Choroid plexus epithelial cell (primary cell): ENCODE data around the gene CYCS.
"Not testable (repeated sequence)": the region's sequence is repeated elsewhere in the genome, so short reads cannot be mapped to it uniquely, and the experiment has no call there.

ENCODE experiments used
- DNase-seq: peaks from one replicate; pipeline ENCODE4 v3.0.0-alpha.2; 2010; ENCODE audit warnings: low read depth
- H3K4me3 ChIP-seq: 2 replicates; pipeline ENCODE4 v1.5.1; 2011; ENCODE audit warnings: low read depth, mild to moderate bottlenecking, control low read depth, low read length, moderate library complexity
- TF ChIP-seq, protein P1 (sequence below): conservative IDR thresholded peaks from 2 replicates; pipeline ENCODE4 v1.5.1; 2011; ENCODE audit warnings: low read depth, mild to moderate bottlenecking, control low read depth, inconsistent platforms, low read length, moderate library complexity

Gene CYCS

DNA sequence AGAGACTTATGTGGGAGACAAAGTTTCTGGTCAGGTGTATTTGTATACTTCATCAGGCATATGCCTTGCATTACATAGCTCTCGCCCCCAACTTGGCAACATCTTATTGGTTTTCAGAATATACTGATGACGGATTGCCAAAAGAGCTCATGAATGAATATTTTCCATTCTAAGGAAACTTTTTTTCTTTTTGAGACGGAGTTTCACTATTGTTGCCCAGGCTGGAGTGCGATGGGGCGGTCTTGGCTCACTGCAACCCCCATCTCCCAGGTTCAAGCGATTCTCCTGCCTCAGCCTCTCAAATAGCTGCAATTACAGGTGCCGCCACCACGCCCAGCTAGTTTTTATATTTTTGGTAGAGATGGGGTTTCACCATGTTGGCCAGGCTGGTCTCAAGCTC lies 6.0 kb downstream of the CYCS start:
- DNase-seq, result no peak
- TF ChIP-seq, protein P1, sequence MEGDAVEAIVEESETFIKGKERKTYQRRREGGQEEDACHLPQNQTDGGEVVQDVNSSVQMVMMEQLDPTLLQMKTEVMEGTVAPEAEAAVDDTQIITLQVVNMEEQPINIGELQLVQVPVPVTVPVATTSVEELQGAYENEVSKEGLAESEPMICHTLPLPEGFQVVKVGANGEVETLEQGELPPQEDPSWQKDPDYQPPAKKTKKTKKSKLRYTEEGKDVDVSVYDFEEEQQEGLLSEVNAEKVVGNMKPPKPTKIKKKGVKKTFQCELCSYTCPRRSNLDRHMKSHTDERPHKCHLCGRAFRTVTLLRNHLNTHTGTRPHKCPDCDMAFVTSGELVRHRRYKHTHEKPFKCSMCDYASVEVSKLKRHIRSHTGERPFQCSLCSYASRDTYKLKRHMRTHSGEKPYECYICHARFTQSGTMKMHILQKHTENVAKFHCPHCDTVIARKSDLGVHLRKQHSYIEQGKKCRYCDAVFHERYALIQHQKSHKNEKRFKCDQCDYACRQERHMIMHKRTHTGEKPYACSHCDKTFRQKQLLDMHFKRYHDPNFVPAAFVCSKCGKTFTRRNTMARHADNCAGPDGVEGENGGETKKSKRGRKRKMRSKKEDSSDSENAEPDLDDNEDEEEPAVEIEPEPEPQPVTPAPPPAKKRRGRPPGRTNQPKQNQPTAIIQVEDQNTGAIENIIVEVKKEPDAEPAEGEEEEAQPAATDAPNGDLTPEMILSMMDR, result no peak
- H3K4me3 ChIP-seq, result no peak overlapping the region

DNA sequence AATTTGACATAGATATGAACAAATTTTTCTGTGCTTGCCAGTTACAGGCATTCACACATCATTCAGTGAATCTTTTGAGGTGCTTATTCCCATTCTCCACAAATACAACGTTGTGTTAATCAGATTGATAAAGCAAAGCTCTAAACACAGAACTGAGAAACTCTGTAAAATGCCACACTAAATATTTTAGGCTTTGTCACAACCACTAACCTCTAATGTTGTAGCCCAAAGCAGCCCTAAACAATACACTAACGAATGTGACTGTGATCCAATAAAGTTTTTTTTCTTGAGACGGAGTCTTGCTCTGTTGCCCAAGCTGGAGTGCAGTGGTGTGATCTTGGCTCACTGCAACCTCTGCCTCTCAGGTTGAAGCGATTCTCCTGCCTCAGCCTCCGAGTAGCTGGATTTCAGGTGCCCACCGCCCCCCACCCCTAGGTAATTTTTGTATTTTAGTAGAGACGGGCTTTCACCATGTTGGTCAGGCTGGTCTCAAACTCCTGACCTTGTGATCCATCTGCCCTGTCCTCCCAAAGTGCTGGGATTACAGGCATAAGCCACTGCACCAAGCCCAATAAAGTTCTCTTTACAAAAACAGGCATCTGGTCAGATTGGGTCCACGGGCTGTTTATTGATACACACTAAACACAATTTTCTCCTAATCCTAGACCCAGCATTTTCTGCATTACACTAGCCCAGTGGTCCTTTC lies 6.9 kb downstream of the CYCS start:
- TF ChIP-seq, protein P1, result no peak
- H3K4me3 ChIP-seq, result no peak overlapping the region
- DNase-seq, result no peak

DNA sequence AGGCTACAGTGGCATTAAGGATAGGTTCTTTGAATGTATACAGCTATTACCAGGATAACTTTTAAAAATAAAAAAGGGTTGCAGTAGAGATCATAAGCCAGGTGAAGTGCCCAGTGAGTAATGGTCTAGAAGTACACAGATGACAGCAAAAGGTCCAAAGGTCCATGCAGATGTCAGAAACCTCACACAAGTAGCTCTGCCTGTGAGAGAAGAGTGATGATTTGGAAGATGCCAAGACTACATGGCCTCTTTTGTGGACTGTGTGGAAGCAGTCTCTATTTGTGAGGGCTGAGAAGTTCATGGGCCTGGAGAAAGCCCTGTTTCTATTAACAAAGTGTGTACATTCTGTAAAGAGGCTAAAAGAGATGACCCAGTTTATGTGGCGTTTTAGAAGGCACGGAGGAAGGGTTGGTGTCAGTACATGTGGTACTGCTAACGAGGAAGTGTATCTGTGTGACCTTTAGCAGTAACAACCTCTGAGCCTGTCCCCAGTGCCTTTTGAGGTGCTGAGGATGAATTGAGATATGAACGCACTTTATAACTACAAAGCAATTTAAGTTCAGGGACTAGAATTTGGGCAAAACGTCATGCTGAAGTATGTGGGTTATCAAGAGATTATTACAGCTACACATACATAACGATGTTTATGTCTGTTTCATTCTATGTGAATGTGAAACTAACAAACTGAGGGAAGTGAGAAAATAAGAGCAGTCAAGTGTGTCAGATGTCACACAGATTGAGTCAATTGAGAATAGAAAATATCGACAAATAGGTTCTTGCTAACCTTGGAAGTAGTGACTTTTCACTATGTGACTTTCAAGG lies 7.6 kb downstream of the CYCS start:
- no peak for DNase-seq
- no peak overlapping the region for H3K4me3 ChIP-seq
- TF ChIP-seq, protein P1, result no peak

DNA sequence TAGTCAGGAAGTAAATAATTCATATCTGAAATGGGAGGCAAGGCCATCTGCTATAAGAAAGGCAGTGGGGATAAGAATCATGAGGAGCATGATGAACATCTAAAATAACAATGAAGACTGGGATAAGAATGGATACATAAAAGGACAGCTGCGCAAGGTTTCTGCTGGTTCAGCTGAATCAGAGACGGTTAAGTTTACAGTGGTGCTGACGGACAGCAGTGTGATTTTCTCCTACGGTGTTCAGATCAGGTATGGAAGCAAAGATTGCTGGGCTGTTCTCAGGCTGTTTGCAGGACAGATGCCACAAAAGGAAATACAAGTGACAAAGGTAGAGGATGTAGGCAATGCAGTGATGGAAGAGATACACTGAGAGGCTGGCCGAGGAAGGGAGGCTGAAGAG lies 8.4 kb downstream of the CYCS start:
- no peak overlapping the region for H3K4me3 ChIP-seq
- TF ChIP-seq, protein P1, result no peak
- DNase-seq, result no peak

DNA sequence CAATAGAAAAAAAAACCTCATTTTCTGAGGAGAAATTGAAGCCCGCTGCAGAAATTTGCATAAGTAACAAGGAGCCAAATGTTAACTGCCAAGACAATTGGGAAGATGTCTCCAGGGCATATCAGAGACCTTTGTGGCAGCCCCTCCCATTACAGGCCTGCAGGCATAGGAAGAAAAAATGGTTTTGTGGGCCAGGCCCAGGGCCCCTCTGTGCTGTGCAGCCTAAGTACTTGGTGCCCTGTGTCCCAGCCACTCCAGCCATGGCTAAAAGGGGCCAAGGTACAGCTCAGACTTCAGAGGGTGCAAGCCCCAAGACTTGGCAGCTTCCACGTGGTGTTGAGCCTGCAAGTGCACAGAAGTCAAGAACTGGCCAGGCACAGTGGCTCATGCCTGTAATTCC lies 14.5 kb downstream of the CYCS start:
- not testable (repeated sequence) for H3K4me3 ChIP-seq, DNase-seq

DNA sequence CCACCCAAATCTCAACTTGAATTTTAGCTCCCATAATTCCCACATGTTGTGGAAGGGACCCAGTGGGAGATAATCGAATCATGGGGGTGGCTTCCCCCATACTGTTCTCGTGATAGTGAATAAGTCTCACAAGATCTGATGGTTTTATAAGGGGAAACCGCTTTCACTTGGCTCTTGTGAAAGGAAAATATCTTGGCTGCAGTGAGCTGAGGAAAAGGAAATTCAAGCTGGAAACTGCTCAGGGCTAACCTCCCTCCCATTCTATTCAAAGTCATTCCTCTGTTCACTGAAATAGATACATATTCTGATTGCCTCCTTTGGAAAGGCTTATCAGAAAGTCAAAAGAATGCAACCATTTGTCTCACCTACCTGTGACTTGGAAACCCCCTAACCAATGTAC lies 15.8 kb downstream of the CYCS start:
- no peak for DNase-seq
- no peak overlapping the region for H3K4me3 ChIP-seq
- TF ChIP-seq, protein P1, result no peak

DNA sequence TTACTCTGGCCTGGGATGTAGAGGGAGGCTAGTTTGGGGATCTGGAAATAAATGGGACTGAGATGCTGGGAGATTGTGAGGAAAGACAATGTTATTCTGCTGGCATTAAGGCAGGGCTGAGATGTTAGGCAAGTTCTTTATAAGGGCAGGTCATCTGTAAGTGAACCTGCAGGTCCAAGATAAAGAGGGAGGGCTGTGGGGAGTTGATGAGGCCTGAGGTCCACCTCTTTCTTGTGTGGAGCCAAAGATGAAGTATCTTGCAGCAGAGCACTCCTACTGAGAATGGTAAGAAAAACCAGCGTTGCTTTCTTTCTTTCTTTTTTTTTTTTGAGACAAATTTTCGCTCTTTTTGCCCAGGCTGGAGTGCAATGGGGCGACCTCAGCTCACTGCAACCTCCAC lies 19.1 kb downstream of the CYCS start:
- TF ChIP-seq, protein P1, result no peak
- H3K4me3 ChIP-seq, result no peak overlapping the region
- no peak for DNase-seq
